ENCODE results near the gene TBX4.

DNA sequence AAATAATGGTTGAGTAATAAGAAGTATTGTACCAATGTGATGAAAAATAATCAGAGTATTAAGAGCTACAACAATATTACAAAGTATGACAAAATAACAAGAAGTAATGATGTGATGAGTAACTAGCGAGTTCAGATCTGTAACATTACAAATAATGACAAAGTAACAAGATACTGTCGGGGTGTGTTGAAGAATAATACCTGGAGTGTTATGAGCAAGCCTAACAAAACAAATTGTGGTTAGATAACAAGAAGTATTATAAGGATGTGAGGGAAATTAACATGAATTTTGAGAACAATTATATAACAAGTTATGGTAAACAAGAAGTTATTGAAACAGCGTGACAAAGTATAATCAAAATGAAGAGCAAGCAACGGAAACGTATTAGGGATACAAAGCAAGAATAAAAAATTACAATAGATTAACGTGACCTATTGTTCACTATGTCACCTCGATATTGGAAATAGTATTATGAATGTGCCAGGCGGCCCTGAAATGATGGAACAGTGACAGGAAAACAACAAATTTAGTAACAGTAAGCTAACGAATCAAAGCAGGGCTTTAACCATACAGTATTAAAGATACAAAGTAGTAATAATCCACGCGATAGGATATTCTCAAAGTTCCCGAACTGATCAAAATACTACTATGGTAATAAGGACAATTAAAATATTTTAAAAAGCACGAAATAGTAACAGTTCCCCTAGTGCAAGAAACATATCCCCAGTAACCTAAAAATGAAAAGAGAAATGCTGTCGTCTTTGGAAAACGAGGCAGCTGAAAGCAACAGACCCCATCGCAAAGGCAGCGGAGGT, 1.6 kb downstream of the TBX4 start:
- no peak for TF ChIP-seq POLR2AphosphoS5 (IDR thresholded peaks at IDR 0.05)
- TF ChIP-seq, protein P1, sequence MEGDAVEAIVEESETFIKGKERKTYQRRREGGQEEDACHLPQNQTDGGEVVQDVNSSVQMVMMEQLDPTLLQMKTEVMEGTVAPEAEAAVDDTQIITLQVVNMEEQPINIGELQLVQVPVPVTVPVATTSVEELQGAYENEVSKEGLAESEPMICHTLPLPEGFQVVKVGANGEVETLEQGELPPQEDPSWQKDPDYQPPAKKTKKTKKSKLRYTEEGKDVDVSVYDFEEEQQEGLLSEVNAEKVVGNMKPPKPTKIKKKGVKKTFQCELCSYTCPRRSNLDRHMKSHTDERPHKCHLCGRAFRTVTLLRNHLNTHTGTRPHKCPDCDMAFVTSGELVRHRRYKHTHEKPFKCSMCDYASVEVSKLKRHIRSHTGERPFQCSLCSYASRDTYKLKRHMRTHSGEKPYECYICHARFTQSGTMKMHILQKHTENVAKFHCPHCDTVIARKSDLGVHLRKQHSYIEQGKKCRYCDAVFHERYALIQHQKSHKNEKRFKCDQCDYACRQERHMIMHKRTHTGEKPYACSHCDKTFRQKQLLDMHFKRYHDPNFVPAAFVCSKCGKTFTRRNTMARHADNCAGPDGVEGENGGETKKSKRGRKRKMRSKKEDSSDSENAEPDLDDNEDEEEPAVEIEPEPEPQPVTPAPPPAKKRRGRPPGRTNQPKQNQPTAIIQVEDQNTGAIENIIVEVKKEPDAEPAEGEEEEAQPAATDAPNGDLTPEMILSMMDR (IDR thresholded peaks at IDR 0.05), result no peak
